Activated gamma-delta T cell treated with Interleukin-2 at 50 U/mL for 16 hours (primary cell): ENCODE results near the gene IFT81.

ENCODE experiments used
- DNase-seq: peaks from one replicate; pipeline ENCODE4 v3.0.0-alpha.2; 2020

The IFT81 gene

DNA sequence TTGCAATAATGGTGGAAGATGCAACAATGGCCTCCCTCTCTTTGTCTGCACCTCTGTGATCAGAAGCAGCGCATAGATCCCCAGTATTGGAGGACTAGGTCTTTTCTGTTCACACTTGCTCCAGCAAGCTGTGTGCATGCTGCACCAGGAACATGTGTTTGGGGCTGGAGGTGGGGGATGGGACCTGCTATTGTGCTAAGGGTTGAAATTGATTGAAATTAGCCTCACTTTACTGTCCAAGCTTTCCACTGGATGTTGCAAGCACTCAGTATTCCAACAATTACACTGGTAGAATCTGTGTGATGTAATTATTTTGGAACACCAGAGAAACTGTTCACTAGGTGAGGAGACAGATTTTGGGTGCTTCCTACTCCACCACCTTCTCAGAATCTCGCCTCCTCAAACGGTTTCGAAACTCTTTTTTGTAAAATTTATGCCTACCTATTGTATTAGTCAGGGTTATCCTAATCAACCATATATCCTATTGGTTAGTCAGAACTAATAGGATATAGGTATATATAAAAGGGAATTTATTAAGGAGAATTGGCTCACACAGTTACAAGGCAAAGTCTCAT lies 35.6 kb downstream of the IFT81 start:
- DNase-seq: no peak

DNA sequence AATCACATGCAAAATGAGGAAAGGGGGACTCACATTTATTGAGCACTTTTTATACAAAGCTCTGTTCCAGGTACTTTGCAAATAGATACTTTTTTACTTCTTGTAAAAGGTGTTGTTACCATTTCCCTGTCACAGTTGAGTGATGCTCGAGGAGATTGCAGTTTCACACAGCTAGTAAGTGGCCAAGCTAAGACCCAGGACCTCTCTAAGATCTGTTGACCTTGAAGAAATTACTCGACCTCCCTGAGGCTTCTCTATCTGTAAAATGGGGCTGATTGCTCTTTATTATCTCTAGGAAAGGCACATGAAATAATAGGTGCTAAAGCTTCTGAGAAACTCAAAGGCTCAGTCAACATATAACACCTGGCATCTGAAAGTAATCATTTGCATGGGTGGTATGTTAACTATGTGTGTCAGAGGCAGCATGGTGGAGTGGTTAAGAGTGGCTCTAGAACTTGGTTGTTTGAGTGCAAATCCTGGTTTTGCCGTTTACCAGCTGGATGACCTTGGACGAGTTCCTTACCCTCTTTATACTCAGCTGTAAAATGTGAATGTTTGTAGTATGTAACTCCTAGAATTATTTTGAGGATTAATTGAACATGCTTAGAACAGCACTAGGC lies 41.5 kb downstream of the IFT81 start:
- no peak for DNase-seq

DNA sequence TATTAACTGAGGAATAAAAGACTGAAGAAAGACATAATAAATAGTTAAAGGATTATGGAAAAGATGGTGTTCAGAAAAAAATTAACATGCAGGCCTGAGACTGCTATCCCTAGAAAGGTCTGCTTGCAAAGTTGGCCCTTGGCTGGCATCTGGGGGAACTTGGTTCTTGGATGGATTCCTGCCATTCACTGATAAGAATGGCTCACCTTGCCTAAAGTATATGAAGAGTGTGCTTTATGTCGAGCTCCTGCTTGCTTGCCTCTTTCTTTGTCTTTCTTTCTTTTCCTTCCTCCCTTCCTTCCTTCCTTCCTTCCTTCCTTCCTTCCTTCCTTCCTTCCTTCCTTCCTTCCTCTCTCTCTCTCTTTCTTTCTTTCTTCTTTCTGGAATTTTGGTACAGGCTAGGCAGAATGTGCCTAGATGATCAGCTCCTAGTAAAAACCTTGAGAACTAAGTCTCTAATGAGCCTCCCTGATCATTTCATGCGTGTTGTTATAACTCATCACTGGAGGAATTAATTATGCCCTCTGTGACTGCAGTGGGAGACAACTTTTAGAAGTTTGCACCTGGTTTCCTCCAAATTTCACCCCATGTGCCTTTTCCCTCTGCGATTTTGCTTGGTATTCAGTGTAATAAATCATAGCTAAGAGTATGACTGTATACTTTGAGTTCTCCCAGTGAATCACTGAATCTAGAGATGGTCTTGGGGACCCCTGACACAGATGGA lies 44.7 kb downstream of the IFT81 start:
- no peak for DNase-seq

DNA sequence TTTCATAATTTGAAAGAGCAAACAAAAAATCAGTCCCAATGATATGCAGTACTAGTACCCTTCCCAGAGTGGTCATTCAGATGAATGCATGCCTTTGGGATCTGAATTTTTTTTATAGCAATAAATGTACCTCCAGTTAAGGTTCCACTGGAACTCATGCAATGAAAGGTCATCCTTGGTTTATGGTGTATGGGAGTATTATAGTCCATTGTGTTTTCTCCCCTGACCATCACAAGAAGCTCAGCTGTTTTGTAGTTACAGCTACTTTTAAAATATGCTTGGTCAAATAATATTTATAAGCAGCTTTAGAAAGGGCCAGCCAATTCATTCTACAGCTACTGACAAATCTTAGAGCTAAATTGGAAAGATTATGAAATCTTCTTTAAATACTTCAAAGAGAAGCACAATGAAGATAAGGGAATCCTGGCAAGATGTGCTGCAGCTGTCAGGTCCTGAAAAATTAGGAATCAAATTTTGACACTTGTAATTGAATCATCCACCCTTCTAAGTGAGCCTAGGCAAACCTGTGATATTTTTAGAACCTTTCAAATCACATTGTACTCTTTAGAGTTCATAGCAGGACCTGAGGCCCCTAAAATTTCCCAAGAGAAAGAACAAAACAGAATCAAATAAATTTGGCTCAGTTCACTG lies 46.5 kb downstream of the IFT81 start:
- DNase-seq: no peak

DNA sequence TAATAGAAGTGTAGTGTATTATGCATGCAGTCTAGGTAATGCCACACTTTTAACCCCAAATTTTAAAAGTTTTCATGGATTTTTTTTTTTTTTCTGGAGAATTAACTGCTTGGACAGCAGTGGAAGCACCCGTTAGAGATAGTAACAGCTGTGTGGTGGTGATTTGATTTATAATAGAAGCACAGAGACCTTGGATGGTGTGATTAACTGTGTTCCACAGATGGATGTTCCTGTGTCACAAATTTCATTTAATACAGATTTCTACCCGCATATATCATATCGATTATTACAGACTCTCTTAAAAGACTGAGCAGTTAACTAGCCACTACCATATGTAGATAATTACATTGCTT lies 47.0 kb downstream of the IFT81 start:
- DNase-seq: no peak

DNA sequence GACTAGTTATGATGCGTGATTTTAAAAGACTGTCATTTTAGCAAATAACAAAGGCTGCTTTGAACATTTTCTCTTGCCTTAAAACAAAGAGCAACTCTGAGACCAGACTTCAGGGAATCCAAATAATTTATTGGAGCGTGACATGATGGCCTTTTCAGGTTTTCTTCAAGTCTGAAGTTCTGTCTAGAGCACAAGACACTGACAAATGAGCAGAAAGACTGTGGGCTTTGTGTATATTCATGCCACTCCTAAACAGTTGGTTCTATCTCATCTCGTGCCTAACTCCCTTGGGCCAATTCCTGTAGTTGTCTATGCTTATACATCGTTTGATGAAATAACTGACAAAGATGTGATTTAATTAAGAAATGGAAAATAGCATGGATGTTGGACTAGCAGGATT lies 47.5 kb downstream of the IFT81 start:
- DNase-seq: no peak

DNA sequence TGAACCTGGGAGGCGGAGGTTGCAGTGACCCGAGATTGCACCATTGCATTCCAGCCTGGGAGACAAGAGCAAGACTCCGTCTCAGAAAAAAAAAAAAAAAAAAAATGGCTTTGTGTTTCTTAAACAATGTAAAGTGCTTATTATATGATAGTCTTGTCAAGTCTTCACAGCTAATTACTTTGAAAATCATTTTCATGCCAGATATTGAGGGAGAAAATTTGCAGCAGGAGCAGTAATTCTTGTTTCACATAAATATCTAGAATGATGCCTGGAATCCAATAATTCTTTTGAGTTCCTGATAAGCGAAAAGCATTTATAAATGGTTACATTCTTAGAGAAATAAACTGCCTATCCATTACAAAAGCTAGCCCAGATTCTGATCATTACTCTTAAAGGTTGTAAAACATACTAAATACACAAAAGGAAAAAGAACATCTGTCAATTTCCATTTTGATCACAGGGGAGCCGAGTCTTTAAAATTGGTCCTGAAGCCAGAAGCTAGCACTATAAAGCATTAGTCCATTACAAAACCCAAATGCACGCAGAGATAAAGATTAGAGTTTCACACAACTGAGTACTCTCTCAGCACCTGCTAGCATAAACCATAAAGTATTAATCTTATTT lies 50.3 kb downstream of the IFT81 start:
- no peak for DNase-seq

DNA sequence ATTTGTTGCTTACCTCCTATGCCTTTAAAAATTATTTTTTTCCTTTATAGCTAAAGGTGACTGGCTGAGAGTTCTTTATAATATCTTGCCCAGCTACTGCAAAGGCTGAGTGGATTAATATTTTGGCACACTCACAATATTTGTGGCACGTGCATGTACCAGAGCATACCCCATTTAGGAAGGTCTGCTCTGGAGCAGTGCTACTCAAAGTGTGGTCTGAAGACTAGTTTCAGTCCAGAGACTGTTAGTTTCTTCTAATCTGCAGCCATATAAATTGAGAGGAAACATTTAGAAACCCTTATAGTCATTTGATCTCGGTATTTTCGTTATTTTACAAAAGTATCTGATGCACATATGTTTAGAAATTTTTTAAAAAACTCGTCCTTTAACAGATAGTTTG lies 51.0 kb downstream of the IFT81 start:
- DNase-seq: no peak

DNA sequence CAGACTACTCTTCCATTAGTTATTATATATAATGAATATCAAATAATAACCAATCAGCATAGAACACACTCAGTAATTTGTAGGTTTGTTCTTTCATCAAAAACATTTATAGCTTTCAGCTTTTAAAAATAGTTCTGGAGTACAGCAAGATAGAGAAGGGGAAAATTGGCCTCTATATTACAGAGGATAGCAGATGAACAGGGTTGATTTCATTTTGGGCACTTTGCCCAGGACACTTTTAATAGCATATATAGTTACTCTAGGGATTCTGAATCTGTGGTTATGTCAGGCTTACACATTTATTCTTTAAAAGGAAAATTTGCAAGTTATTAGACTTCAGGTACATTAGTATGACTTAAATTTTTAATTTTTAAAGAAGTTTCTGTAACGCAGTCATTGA lies 52.6 kb downstream of the IFT81 start:
- no peak for DNase-seq

DNA sequence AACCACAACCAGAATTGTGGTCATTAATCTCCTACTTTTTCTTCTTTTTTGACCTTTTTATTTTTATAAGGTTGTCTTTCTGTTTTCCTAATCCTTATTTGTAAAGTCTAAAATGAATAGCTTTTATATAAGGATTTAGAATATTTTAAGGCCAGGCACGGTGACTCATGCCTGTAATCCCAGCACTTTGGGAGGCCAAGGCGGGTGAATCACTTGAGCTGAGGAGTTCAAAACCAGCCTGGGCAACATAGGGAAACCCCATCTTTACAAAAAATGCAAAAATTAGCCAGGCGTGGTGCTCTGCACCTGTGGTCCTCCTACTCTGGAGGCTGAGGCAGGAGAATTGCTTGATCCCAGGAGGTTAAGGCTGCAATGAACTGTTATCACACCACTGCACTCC lies 55.1 kb downstream of the IFT81 start:
- DNase-seq: no peak

DNA sequence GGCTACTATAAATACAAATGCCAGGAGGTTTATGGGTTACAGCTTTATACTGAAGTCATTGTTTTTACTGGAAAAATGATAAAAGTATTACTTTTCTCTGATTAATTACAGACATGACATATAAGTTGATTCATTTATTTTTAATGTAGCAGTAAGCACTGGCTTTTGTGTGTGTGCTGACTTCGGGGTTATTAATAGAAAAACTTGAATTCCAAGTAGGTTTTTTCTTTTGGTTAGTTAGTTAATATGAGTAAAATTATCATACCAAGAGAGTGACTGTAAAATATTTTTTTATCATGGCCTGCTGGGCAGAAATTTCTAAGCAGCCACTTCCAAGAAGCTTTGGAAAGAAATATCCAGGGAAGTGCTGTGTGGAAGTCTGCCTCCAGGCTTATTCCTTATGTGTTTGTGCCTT lies 56.4 kb downstream of the IFT81 start:
- DNase-seq: no peak

DNA sequence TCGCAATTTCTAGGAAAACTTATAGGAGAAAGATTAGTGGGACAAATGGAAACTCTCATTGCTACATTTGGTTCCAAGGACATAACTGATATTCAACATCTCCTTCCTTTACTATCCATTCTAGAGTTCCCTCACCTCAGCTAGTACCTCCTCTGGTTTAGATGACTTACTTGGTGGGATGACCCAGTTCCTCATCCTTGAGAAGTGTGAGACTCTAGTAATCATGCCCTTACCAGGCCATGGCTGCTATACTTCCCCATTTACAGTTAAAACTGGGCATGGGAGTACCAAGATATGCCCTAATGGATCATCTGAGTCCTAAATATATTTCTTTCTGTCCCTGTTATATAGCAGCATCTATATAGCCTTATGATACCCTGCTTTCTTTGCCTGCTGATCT lies 58.1 kb downstream of the IFT81 start:
- DNase-seq: no peak

DNA sequence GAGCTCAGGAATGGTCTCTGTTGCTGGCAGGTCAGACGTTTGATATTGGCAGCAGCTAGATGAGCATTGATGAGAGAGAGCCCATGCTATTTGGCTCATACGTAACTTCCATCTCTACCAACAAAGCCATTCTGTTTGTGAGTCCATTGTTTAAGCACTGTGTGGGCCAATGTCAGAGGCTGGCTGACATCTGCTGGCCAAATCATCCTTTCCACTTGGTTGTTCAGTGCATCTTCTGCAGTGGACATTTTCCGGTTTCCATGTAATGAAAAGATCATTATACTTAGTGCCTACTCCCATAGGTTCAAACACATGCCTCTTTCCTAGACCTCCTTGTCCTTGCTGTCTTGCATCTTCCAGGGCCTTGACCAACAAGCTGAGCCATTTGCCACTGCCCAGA lies 59.2 kb downstream of the IFT81 start:
- DNase-seq: no peak

DNA sequence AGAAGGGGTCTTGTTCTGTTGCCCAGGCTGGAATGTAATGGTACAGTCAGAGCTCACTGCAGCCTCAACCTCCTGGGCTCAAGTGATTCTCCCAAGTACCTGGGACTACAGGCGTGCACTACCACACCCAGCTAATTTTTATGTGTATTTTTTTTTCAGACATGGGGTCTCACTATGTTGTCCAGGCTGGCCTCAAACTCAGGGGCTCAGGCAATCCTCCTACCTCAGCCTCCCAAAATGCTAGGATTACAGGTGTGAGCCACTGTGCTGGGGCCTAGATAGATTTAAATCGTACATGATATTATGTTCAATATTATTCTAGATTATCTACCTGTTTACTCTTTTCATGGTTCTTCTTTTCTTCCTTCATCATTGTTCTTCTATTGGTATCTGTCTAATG lies 61.5 kb downstream of the IFT81 start:
- no peak for DNase-seq

DNA sequence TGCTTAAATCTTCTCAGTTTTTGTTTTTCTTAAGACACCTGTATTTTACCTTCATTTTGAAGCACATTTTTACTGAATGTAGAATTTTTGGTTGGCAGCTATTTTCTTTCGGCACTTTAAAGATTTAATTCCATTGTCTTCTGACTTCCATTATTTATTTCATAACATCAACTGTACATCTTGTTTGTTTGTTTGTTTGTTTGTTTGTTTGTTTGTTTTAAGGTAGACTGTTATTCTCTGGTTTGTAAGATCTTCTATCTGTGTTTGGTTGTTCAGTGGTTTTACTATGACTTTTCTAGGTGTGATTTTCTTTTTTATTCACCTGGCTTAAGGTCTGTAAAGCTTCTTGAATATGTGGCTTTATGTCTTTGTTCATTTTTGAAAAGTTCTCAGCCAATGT lies 61.9 kb downstream of the IFT81 start:
- no peak for DNase-seq

DNA sequence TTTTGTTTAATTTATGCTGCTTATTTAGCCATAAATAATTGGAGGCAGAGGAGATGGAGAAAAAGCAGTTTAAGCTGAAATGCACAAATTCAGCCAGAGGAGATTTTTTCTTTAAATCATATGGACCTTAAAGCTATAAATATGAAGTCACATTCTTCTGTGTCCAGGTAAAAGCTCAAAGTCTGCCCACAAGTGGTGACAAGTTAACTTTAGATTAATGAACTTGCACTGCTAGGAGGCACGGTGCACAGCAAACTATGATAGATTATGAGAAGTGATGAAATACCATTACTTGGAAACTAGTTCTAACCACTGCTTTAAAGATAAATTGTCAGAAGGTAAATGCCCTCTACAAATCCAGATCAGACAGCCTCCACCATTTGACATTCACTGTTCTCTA lies 69.0 kb downstream of the IFT81 start:
- DNase-seq: no peak

DNA sequence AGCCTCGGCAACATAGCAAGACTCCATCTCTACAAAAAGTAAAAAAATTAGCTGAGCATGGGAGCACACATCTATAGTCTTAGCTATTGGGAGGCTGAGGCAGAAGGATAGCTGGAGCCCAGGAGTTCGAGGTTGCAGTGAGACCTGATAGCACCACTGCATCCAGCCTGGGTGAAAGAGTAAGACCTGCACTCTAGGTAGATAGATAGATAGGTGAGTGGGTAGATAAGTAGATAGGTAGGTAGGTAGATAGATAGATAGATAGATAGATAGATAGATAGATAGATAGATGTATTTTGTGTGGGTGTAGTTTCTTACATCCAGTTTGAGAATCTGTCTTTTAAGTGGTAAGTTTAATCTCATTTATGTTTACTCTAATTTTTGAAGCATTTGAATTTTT lies 72.8 kb downstream of the IFT81 start:
- no peak for DNase-seq

DNA sequence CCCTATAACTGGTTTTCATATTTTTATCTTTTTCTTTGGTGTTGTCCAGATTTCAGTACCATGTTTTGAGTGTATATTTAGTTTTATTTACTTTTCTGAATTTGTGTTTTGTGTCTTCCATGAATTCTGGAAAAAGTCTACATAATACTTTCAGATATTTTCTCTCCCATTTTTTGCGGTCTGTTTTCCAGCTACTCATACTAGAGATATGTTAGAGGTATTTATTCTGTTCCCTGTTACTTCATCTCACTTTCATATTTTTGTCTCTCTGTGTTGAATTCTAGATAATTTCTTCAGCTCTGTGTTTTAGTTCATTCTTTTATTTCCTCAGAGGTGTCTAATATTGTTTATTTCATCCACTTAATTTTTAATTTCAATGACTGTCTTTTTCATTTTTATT lies 74.2 kb downstream of the IFT81 start:
- DNase-seq: no peak

DNA sequence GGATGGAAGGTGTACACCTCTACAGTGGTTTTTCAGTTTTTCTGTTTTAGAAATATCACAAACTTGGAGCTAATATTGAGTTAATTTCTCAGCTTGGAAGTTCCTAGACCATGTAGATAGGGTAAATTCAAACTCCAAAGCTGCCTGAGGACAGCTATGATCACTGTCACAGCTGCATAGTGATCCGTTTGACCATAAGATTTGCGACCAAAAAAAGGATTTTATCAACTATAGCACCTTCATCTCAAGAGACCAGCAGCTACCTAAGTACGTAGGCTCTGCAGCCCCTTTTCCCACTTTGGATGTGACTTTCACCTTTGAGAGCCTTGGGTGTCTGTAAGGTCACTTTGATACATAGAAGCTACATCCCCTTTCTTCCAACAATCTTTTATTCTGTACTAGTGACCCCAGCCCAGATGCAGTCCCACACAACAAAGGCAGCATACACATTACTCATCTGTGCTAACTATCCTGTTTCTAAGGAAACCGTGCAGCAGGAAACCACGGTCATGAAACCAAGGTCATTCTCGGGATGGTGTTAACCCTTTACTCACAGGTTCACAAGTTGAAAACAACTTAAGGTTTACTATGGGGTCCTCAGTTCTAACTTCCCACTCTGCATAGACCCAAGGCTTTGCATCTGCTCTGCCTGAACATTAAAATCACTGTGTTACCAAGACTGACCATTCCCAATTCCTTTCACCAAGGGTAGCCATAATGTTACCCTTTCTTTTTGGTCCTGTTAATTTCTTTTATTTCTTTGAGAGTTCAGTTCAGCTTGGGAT lies 75.4 kb downstream of the IFT81 start:
- DNase-seq: no peak

DNA sequence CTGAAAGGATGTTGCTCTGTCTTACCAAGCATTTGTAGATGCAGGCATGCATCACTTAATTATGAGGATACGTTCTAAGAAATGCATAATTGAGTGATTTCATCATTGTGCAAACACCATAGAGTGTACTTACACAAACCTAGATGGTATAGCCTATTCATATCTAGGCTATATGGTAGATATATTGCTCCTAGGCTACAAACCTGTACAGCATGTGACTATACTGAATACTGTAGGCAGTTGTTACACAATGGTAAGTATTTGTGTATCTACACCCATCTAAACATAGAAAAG lies 75.9 kb downstream of the IFT81 start:
- DNase-seq: no peak

DNA sequence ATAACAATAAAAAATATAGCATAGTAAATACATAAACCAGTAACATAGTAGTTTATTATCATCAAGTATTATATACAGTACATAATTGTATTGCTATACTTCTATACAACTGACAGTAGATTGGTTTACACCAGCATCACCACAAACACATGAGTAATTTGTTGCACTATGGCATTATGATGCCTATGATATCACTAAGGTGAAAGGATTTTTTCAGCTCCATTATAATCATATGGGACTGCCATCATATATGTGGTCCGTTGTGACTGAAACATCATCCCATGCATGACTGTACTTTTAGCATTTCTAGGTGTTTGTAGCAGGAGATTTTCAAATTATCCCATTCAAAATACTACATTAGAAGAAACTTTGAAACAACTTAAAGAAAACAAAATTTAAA lies 77.8 kb downstream of the IFT81 start:
- DNase-seq: no peak

DNA sequence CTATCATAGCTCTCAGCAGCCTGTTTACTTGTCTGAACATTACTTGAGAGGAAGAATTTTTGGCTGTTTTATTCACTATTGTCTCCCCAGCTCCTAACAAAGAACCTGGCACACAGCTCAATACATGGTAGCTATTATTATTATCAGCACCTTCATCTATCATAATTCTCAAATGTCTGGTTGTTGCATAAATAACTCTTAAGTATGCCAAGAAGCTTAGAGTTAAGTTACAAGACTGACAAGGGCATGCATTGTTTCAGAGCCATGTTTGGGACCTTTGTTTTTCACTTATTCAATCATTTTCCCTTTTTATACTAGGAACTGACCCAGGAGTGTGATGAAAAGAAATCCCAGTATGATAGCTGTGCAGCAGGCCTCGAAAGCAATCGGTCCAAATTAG lies 79.4 kb downstream of the IFT81 start:
- DNase-seq: no peak

DNA sequence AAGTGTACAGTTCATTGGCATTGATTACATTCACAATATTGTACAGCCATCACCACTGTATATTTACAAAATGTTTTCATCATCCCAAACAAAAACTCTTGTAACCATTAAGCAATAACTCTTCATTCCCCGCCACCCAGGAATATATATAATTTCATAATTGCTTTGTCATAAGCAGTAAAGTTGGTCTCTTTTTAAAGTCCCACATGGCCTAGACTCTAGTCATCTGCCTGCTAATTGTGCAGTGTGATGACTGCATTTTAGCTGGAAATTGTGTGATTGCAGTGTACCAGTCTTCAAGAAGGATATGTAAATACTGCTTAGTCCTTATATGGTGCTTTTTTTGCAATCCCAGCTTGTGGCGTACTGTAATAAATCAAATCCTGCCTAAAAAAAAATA lies 81.8 kb downstream of the IFT81 start:
- DNase-seq: no peak
